ENCODE measurements around the gene SYT1.

The SYT1 gene

GRCh38 chr12:78898416-78898815 is 33.8 kb downstream of the SYT1 start:
- DNase-seq: peak; percentile 23

GRCh38 chr12:78914859-78915331 is 50.3 kb downstream of the SYT1 start:
- no peak for DNase-seq

- DNase-seq: peak; percentile 52
Measured at GRCh38 chr12:78916845-78917480, 52.4 kb downstream of the SYT1 start.

- no peak for DNase-seq
Measured at GRCh38 chr12:78917513-78917912, 52.9 kb downstream of the SYT1 start.

GRCh38 chr12:78918268-78918667 is 53.7 kb downstream of the SYT1 start:
- DNase-seq: peak; percentile 8

GRCh38 chr12:78928200-78929074 is 63.9 kb downstream of the SYT1 start:
- DNase-seq: peak; percentile 90

- DNase-seq: no peak
Measured at GRCh38 chr12:78929075-78929418, 64.5 kb downstream of the SYT1 start.

- DNase-seq: no peak
Measured at GRCh38 chr12:78931466-78931990, 67.0 kb downstream of the SYT1 start.

- peak; percentile 10 for DNase-seq
Measured at GRCh38 chr12:78933014-78933413, 68.4 kb downstream of the SYT1 start.

- DNase-seq: no peak
Measured at GRCh38 chr12:78938341-78939084, 73.9 kb downstream of the SYT1 start.

GRCh38 chr12:78949532-78949931 is 85.0 kb downstream of the SYT1 start:
- DNase-seq: no peak

GRCh38 chr12:78951803-78952551 is 87.4 kb downstream of the SYT1 start:
- peak; percentile 30 for DNase-seq

GRCh38 chr12:78952552-78952929 is 88.0 kb downstream of the SYT1 start:
- DNase-seq: no peak

GRCh38 chr12:78958941-78959340 is 94.4 kb downstream of the SYT1 start:
- no peak for DNase-seq

- DNase-seq: no peak
Measured at GRCh38 chr12:78959556-78959955, 95.0 kb downstream of the SYT1 start.

- no peak for DNase-seq
Measured at GRCh38 chr12:78961171-78961570, 96.6 kb downstream of the SYT1 start.

- DNase-seq: peak; percentile 33
Measured at GRCh38 chr12:78963439-78964227, 99.1 kb downstream of the SYT1 start.

- no peak for DNase-seq
Measured at GRCh38 chr12:78964521-78964920, 99.9 kb downstream of the SYT1 start.

GRCh38 chr12:78966062-78966461 is 101.5 kb downstream of the SYT1 start:
- DNase-seq: no peak

- DNase-seq: no peak
Measured at GRCh38 chr12:78966926-78967325, 102.4 kb downstream of the SYT1 start.

- DNase-seq: peak; percentile 40
Measured at GRCh38 chr12:78968226-78968625, 103.7 kb downstream of the SYT1 start.

- DNase-seq: no peak
Measured at GRCh38 chr12:78970041-78970440, 105.5 kb downstream of the SYT1 start.

All from fibroblast of upper back skin (primary cell).